PFSK-1 (cell line): ENCODE data around the gene SSTR3.

Experiments used
- POLR2AphosphoS5 ChIP-seq: IDR thresholded peaks from 2 replicates; pipeline ENCODE4 v1.6.1; 2012; ENCODE audit warnings: low read depth, mild to moderate bottlenecking, control low read depth, low read length, moderate library complexity
- TF ChIP-seq, protein P1 (sequence below), 2 experiments: IDR thresholded peaks; 2 replicates each; pipeline versions ENCODE4 v1.6.1 to v1.8.0; 2011 to 2012; ENCODE audit warnings: low read depth in 2 of 2, low read length in 2 of 2, control low read depth in 1 of 2, inconsistent platforms in 1 of 2, mild to moderate bottlenecking in 1 of 2, moderate library complexity in 1 of 2; ENCODE audit not compliant: insufficient read depth in 1 of 2

DNA sequence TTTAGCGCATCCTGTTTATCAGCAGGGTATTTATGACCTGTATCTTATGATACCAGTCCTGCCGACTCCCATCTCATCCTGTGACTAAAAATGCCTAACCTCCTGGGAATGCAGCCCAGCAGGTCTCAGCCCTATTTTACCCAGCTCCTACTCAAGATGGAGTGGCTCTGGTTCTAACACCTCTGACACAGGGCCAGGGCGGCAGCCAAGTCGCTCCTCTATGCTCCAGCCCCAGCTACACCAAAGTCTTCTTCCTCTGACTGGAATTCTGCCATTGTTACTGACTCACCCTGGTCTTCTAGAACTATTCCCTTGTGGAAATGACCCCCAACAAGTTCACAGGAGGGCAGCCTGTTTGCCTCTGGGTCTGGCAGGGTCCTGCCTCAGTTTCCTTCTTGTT is 16.4 kb downstream of the SSTR3 start:
- TF ChIP-seq, protein P1, sequence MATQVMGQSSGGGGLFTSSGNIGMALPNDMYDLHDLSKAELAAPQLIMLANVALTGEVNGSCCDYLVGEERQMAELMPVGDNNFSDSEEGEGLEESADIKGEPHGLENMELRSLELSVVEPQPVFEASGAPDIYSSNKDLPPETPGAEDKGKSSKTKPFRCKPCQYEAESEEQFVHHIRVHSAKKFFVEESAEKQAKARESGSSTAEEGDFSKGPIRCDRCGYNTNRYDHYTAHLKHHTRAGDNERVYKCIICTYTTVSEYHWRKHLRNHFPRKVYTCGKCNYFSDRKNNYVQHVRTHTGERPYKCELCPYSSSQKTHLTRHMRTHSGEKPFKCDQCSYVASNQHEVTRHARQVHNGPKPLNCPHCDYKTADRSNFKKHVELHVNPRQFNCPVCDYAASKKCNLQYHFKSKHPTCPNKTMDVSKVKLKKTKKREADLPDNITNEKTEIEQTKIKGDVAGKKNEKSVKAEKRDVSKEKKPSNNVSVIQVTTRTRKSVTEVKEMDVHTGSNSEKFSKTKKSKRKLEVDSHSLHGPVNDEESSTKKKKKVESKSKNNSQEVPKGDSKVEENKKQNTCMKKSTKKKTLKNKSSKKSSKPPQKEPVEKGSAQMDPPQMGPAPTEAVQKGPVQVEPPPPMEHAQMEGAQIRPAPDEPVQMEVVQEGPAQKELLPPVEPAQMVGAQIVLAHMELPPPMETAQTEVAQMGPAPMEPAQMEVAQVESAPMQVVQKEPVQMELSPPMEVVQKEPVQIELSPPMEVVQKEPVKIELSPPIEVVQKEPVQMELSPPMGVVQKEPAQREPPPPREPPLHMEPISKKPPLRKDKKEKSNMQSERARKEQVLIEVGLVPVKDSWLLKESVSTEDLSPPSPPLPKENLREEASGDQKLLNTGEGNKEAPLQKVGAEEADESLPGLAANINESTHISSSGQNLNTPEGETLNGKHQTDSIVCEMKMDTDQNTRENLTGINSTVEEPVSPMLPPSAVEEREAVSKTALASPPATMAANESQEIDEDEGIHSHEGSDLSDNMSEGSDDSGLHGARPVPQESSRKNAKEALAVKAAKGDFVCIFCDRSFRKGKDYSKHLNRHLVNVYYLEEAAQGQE (IDR thresholded peaks at IDR 0.05; ENCODE audit: insufficient read depth in 1 of 2, low read depth in 2 of 2, low read length in 2 of 2), result no peak
- no peak for TF ChIP-seq POLR2AphosphoS5
